DOHH2 (cell line): ENCODE data around the gene TTBK1.

Experiments
- EZH2phosphoT487 ChIP-seq: fragments of 200-600 bp; sonication (generic); IDR thresholded peaks from 2 replicates; pipeline ENCODE4 v1.6.1; 2017; ENCODE audit warnings: borderline replicate concordance, mild to moderate bottlenecking, antibody characterized with exemption, low read length, moderate library complexity, mixed read lengths
- TF ChIP-seq, protein P1 (sequence below): fragments of 200-600 bp; sonication (generic); IDR thresholded peaks from one replicate; pipeline ENCODE4 v1.5.1; 2014; ENCODE audit warnings: antibody characterized with exemption, mild to moderate bottlenecking, low read depth, low read length; ENCODE audit not compliant: poor library complexity, severe bottlenecking

DNA sequence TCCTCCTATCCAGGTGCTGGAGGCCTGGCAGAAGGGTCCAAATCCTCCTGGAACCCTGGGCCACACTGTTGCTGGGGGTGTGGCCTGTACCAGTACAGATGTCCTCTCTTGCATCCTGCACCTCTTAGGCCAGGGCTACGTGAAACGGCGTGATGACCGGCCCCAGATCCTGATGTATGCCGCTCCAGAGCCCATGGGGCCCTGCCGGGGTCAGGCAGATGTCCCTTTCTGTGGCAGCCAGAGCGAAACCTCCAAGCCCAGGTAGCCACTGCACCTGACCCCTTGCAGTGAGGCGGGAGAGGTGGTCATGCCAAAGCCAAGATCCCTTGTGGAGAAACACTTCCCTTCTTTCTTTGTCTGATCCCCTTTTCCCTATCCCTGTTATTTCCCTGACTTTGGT is 28.2 kb upstream of the TTBK1 start:
- TF ChIP-seq, protein P1, sequence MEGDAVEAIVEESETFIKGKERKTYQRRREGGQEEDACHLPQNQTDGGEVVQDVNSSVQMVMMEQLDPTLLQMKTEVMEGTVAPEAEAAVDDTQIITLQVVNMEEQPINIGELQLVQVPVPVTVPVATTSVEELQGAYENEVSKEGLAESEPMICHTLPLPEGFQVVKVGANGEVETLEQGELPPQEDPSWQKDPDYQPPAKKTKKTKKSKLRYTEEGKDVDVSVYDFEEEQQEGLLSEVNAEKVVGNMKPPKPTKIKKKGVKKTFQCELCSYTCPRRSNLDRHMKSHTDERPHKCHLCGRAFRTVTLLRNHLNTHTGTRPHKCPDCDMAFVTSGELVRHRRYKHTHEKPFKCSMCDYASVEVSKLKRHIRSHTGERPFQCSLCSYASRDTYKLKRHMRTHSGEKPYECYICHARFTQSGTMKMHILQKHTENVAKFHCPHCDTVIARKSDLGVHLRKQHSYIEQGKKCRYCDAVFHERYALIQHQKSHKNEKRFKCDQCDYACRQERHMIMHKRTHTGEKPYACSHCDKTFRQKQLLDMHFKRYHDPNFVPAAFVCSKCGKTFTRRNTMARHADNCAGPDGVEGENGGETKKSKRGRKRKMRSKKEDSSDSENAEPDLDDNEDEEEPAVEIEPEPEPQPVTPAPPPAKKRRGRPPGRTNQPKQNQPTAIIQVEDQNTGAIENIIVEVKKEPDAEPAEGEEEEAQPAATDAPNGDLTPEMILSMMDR: no peak
- no peak for TF ChIP-seq EZH2phosphoT487
